Hepatocyte (in vitro differentiated cells): ENCODE data around the gene SRCIN1. TPM values are rescaled to one million over a fixed set of nuclear protein-coding genes. Genes with fewer than 3 reads are reported as not detected.

Experiments
- DNase-seq: peaks from one replicate; pipeline ENCODE4 v3.0.0-alpha.2; 2016; ENCODE audit warnings: low spot score
- H2AFZ ChIP-seq: fragments of 200-600 bp; sonication (generic); 2 replicates; pipeline ENCODE4 v1.6.0; 2016; ENCODE audit warnings: antibody characterized with exemption, mild to moderate bottlenecking
- H3K27ac ChIP-seq: fragments of 200-600 bp; sonication (generic); 2 replicates; pipeline ENCODE4 v1.5.1; 2016; ENCODE audit warnings: mild to moderate bottlenecking
- H3K27me3 ChIP-seq: fragments of 200-600 bp; sonication (generic); 2 replicates; pipeline ENCODE4 v1.6.1; 2016
- H3K36me3 ChIP-seq: fragments of 200-600 bp; sonication (generic); replicated peaks from 2 replicates; pipeline ENCODE4 v1.5.1; 2016; ENCODE audit warnings: low read depth; ENCODE audit not compliant: insufficient read depth
- H3K4me1 ChIP-seq: fragments of 200-600 bp; sonication (generic); 2 replicates; pipeline ENCODE4 v1.5.1; 2016; ENCODE audit warnings: mild to moderate bottlenecking, moderate library complexity; ENCODE audit not compliant: insufficient read depth
- H3K4me2 ChIP-seq: fragments of 200-600 bp; sonication (generic); 2 replicates; pipeline ENCODE4 v1.6.0; 2016
- H3K4me3 ChIP-seq: fragments of 200-600 bp; sonication (generic); 2 replicates; pipeline ENCODE4 v1.5.1; 2016; ENCODE audit warnings: mild to moderate bottlenecking
- H3K79me2 ChIP-seq: fragments of 200-600 bp; sonication (generic); 2 replicates; pipeline ENCODE4 v1.6.0; 2017; ENCODE audit warnings: mild to moderate bottlenecking
- H3K9me2 ChIP-seq: fragments of 200-600 bp; sonication (generic); replicated peaks from 2 replicates; pipeline ENCODE4 v1.6.0; 2017; ENCODE audit warnings: mild to moderate bottlenecking; ENCODE audit not compliant: insufficient read depth
- H3K9me3 ChIP-seq: fragments of 200-600 bp; sonication (generic); 2 replicates; pipeline ENCODE4 v1.5.1; 2016; ENCODE audit warnings: low read depth, mild to moderate bottlenecking
- H4K20me1 ChIP-seq: fragments of 200-600 bp; sonication (generic); 2 replicates; pipeline ENCODE4 v1.6.0; 2016; ENCODE audit warnings: mild to moderate bottlenecking; ENCODE audit not compliant: insufficient read depth, poor library complexity, severe bottlenecking
- EZH2 ChIP-seq: fragments of 200-600 bp; sonication (generic); IDR thresholded peaks from 2 replicates; pipeline ENCODE4 v1.6.1; 2016; ENCODE audit warnings: antibody characterized with exemption, mild to moderate bottlenecking, borderline replicate concordance
- EZH2phosphoT487 ChIP-seq: fragments of 200-600 bp; sonication (generic); IDR thresholded peaks from one replicate; pipeline ENCODE4 v1.6.1; 2018; ENCODE audit warnings: antibody characterized with exemption, mild to moderate bottlenecking, low read depth, moderate library complexity; ENCODE audit not compliant: unreplicated experiment, severe bottlenecking
- WGBS: methylation state at CpG from one replicate; pipeline ENCODE4 v1.1.6; 2016; ENCODE audit warnings: low lambda C conversion rate; ENCODE audit errors: missing lambda C conversion rate; 5-methylcytosine and 5-hydroxymethylcytosine counted together
- polyA plus RNA-seq: library from polyadenylated mRNA; unstranded; fragments of >200 nt; fragmentation: Nextera tagmentation; extraction: Ambion mirVana; gene quantifications from 2 replicates; pipeline ENCODE4 v1.2.1, GENCODE V29; 2016
- total RNA-seq: library from RNA; depleted of rRNA; stranded (reverse); fragments of >200 nt; gene quantifications from 2 replicates; pipeline ENCODE4 v1.2.3, GENCODE V29; 2014
- TF ChIP-seq, protein P1 (sequence below): fragments of 200-600 bp; sonication (generic); IDR thresholded peaks from 2 replicates; pipeline ENCODE4 v1.5.1; 2016; ENCODE audit warnings: antibody characterized with exemption, mild to moderate bottlenecking; ENCODE audit not compliant: poor library complexity

The SRCIN1 gene
- total and polyA plus RNA-seq, 2 experiments from 2014 or later = 0.82 to 0.90 TPM

- 68% methylated on average over 5 of the region's 5 CpGs for WGBS
- peaks cover 85% of the 10 kb centered on the region for H3K27me3 ChIP-seq
These were observed 30.0 kb downstream of the SRCIN1 start for GRCh38 chr17:38575781-38576180.

GRCh38 chr17:38574712-38575111 lies 31.0 kb downstream of the SRCIN1 start:
- Histone ChIP-seq H4K20me1 (no peaks in the 10 kb centered on the region), H3K4me2 (no peak overlapping the region), H3K79me2 (no peaks in the 10 kb centered on the region), H3K27me3 (peaks cover 92% of the 10 kb centered on the region), H3K4me1 (peaks cover 9% of the 10 kb centered on the region), H2AFZ (no peak overlapping the region), H3K4me3 (no peak overlapping the region), H3K9me2 (no peaks in the 10 kb centered on the region), H3K36me3 (no peaks in the 10 kb centered on the region), H3K9me3 (no peaks in the 10 kb centered on the region), H3K27ac (no peak overlapping the region)
- DNase-seq = no peak
- no peak for TF ChIP-seq EZH2phosphoT487
- TF ChIP-seq, protein P1, sequence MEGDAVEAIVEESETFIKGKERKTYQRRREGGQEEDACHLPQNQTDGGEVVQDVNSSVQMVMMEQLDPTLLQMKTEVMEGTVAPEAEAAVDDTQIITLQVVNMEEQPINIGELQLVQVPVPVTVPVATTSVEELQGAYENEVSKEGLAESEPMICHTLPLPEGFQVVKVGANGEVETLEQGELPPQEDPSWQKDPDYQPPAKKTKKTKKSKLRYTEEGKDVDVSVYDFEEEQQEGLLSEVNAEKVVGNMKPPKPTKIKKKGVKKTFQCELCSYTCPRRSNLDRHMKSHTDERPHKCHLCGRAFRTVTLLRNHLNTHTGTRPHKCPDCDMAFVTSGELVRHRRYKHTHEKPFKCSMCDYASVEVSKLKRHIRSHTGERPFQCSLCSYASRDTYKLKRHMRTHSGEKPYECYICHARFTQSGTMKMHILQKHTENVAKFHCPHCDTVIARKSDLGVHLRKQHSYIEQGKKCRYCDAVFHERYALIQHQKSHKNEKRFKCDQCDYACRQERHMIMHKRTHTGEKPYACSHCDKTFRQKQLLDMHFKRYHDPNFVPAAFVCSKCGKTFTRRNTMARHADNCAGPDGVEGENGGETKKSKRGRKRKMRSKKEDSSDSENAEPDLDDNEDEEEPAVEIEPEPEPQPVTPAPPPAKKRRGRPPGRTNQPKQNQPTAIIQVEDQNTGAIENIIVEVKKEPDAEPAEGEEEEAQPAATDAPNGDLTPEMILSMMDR = no peak
- no peak for TF ChIP-seq EZH2
- WGBS = 49% methylated on average over 12 of the region's 13 CpGs

More at GRCh38 chr17:38575781-38576180, 30.0 kb downstream of the SRCIN1 start:
- Histone ChIP-seq H3K36me3 (no peaks in the 10 kb centered on the region), H3K9me3 (no peaks in the 10 kb centered on the region), H3K9me2 (no peaks in the 10 kb centered on the region), H3K27ac (no peak overlapping the region), H4K20me1 (no peaks in the 10 kb centered on the region), H2AFZ (no peak overlapping the region), H3K79me2 (no peaks in the 10 kb centered on the region), H3K4me3 (no peak overlapping the region), H3K4me2 (no peak overlapping the region), H3K4me1 (peaks cover 9% of the 10 kb centered on the region)
- no peak for TF ChIP-seq EZH2
- no peak for DNase-seq

DNA sequence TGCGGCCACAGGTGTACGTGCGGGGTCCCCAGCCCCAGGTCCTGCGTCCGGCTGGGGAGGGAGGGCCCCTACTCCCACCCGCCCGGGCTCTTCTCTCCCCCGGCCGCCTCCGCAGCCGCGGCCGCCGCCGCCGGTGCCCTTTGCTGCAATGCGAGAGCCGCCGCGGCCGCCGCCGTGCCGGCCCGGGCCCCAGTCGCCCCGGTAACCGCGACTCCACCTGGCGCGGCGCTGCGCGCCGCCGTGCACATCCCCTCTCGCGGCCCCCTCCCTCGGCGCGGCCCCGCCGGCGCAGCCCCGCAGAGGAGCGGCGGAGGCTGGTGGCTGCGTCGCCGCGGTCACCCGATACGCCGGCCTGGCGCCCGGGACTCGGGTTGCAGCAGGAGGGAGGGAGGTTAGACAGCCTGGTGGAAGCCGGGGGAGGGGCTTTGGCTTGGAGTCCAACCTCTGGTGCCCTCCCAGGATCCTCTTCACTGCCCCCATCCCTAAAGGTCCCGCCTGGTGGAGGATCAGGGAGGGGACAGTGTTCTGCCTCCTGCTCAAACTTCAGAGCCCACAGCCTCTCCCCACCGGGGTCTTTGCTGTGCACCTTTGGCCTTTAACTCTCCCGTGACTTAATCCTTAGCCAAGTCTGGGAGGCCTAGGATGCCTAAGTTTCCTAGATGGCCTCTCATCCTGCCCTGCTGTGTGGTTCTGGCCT lies 32.9 kb downstream of the SRCIN1 start:
- WGBS = 4% methylated on average over 25 of the region's 61 CpGs
- Histone ChIP-seq H3K79me2 (no peaks in the 10 kb centered on the region), H3K36me3 (no peaks in the 10 kb centered on the region), H3K4me3 (peak overlapping the region; percentile 29), H3K9me3 (no peaks in the 10 kb centered on the region), H3K4me1 (no peaks in the 10 kb centered on the region), H2AFZ (no peak overlapping the region), H4K20me1 (no peaks in the 10 kb centered on the region), H3K9me2 (no peaks in the 10 kb centered on the region), H3K4me2 (peak overlapping the region; percentile 93), H3K27ac (no peak overlapping the region), H3K27me3 (peaks cover 84% of the 10 kb centered on the region)
- peak; percentile 72 for DNase-seq
- TF ChIP-seq EZH2phosphoT487 (no peak), EZH2 (peak; percentile 84)

DNA sequence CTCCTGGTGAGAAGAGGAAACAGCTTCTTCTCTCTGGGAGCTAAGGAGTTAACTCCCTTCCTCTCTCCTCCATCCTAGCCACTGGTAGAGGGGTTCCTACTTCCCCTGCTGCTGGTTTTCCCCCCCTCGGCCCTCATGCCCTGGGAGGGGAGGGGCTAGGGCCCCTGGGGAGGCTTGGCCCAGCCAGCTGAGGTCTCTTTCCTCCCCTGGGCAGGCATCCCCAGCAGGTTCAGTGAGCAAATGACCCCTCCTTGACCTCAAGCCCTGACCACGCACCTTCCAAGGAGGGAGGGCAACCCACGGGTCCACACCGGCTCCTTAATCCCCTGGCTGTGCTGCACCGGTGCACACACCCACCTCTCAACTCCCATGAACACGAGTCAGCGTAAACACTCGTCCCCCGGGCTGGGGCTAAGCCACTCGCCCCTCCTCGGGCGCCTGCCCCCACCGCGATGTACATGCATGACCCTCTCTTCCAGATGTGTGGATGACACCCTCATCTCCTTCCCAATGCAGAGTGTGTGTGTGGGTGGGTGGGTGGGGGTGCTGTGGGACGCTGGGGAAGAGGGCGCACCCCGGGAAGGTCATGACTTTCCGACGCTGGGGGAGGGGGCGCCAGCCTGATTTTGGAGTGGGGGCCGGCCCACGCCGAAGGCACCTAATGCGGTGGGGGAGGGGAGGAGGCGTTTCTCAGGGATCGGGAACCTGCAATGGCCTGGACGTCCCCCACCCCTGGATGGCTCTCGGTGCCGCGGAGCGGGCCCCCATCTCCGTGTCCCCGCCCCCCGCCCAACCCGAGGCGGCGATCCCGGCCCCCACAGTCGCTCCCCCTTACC lies 33.7 kb downstream of the SRCIN1 start:
- Histone ChIP-seq H3K4me2 (peak overlapping the region; percentile 93), H3K4me3 (peak overlapping the region; percentile 29), H3K36me3 (no peaks in the 10 kb centered on the region), H3K27me3 (peaks cover 84% of the 10 kb centered on the region), H3K4me1 (no peaks in the 10 kb centered on the region), H3K9me2 (no peaks in the 10 kb centered on the region), H3K79me2 (no peaks in the 10 kb centered on the region), H3K9me3 (no peaks in the 10 kb centered on the region), H2AFZ (no peak overlapping the region), H4K20me1 (no peaks in the 10 kb centered on the region), H3K27ac (no peak overlapping the region)
- 12% methylated on average over 15 of the region's 39 CpGs for WGBS
- no peak for TF ChIP-seq EZH2
- TF ChIP-seq, protein P1 = no peak
- TF ChIP-seq EZH2phosphoT487 = no peak
- DNase-seq = no peak
